ENCODE results near the gene GPR157.

The GPR157 gene

DNA sequence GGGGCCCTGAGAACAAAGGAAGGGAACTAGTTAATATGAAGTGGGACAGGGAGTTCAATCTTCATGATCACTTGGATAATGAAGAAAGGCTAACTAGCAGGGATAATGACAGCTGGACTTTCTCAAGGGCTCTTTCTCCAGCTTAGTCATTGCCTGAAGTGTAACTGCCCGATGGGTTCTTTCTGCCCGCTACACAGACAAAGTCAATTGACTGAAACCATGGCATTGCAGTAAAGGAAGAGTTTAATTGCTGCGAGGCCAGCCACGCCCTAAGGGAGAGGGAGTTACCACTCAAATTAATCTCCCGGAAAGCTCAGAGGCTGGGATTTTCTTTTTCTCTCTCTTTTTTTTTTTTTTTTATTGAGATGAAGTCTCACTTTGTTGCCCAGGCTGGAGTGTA, 42.9 kb downstream of the GPR157 start:
- DNase-seq = peak; percentile 92

DNA sequence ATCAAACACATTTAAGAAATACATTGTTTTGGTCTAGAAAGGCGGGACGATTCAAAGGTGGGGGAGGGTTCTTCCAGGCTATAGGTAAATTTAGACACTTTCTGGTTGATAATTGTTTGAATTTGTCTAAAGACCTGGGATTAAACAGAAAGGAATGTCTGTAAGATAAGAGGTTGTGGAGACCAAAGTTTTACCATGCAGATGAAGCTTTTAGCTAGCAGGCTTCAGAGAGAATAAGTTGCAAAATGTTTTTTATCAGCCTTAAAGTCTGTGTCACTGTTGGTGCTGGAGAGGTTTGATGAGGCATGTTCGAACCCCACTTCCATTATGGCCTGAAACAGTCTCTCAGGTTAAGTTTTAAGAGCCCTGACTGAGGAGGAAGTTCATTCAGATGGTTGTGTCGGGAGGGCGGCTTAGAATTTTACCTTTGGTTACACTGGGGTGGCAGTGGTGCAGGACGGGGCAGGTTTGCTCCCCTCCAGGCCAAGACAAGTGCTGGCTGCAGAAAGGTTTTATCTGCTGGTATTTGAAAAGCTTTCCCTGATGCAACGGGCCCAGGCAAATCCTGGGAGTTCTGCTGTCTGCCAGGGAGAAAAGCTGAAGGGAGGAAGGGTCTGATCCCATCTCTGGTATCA, 43.5 kb downstream of the GPR157 start:
- DNase-seq = peak; percentile 34

DNA sequence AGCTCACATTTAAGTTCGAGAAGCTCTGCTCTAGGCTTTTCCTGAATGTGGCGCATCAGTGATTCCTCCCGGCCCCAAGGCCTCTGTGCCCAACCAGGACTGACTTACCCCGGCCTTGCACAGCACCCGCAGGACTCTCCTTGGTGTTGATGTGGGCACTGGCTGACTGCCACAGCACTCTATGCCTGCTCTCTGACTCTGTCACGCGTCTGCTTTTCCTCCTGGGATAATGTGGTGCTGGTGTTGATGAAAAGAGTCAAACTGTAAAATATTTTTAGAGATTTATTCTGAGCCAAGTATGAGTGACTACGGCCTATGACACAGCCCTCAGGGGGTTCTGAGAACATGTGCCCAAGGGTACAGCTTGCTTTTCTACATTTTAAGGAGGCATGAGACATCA, 44.0 kb downstream of the GPR157 start:
- DNase-seq = peak; percentile 85

DNA sequence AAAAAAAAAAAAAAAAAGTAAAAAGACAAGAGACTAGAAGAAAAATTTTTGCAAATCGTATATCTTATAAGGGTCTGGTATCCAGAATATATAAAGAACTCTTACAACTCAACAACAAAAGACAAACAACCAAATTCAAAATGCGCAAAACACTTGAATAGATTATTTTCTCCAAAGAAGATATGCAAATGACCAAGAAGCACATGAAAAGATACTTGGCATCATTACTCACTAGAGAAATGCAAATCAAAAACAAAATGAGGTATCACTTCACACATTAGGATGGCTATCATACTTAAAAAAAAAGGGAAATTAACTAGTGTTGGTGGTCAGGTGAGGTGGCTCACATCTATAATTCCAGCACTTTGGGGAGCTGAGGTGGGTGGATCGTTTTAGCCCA, 47.4 kb downstream of the GPR157 start:
- DNase-seq = no peak

DNA sequence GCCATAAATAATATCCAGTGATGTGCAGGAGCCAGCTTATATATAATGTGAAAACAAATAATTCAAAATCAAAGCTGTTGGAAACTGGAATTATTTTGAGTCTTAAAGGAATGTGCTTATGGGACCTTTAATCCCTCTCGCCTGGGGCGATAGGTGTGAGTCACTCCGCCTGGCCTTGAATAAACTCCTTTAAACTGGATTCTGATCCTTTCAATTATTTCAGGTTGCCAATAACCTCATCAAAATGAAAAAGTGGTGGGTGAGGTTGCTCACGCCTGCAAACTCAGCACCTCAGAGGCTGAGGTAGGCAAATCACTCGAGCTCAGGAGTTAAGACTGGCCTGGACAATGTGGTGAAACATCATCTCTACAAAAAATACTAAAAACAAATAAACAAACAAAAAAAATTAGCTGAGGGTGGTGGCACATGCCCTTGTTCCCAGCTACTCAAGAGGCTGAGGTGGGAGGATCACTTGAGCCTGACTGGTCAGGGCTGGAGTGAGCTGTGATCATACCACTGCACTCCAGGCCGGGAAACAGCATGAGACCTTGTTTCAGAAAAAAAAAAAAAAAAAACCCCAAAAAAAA, 48.1 kb downstream of the GPR157 start:
- DNase-seq = no peak

DNA sequence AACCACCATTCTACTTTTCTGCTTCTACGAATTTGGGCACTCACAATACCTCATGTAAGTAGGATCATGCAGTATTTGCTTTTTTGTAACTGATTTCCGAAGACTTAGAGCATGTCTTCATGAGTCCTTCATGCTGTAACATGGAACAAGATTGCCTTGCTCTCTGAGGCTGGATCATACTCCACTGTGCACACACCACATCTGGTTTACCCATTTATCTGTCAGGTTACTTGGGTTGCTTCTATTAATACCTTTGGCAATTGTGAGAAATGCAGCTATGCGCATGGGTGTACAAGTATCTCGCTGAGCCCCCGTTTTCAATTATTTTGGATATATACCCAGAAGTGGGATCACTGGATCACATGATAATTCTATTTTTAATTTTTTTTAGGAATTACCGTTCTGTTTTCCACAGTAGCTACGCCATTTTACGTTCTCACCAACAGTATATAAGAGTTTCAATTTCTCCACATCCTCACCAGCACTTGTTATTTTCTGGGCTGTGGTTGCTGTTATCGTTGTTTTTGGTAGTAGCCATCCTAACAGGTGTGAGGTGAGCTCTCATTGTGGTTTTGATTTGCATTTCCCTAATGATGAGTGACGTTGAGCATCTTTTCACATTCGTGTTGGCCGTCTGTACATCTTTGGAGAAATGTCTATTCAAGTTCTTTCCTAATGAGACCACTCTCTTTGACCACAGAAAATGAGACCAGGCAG, 48.8 kb downstream of the GPR157 start:
- DNase-seq = no peak

DNA sequence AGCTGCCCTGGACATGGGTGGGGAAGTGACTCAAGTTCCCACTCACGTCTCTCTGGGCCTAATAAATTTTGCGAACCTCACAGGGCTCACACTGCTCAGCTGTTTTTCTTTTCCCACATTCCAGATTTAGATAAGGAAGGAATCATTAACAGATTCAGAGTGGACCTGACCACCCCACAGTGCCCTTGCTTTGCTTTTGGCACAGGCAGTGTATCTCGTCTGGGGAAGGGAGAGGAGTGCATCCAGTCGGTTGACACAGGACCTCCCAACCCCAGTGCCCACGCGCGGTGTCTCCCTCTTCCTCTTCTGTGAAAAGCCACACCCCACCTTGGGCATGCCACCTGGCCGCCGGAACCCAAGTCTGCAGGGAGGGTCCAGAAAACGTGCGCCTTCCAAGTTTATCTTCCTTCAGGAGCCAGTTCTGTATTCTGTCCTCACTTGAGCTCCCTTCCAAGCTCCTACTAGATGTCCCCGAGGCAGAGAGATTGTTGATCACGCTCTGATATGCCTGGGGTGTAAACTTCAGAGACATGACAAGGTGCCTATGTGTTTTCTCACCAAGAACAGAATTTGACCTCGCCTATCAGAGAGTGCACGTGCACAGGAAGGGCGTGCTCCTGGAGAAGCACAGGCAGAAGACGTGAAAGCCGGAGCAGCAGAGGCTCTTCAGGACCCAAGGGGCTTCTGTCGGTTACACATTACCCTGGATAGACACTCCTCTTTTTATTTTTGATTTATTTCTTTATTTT, 50.0 kb downstream of the GPR157 start:
- DNase-seq = no peak

DNA sequence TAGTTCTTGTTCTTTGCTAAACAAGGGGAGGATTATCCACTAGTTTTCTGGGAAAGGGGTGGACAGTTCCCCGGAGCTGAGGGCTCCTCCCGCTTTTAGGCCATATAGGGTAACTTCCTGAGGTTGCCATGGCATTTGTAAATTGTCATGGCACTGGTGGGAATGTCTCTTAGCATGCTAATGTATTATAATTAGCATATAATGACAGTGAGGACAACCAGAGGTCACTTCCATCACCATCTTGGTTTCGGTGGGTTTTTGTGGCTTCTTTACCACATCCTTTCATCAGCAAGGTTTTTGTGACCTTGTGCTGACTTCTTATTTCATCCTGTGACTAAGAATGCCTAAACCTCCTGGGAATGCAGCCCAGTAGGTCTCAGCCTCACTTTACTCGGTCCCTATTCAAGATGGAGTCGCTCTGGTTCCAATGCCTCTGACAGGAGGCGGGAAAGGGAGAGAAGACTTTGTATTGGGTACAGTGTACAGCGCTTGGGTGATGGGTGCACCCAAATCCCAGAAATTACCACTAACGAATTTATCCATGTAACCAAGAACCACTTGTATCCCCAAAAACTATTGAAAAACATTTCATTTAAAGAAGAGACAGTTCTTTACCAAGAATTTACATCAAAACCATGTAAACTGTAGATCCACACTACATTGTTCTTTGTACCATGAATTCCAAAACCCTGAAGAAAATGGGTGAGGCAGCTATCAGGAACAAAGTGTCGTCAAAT, 50.7 kb downstream of the GPR157 start:
- DNase-seq = no peak

DNA sequence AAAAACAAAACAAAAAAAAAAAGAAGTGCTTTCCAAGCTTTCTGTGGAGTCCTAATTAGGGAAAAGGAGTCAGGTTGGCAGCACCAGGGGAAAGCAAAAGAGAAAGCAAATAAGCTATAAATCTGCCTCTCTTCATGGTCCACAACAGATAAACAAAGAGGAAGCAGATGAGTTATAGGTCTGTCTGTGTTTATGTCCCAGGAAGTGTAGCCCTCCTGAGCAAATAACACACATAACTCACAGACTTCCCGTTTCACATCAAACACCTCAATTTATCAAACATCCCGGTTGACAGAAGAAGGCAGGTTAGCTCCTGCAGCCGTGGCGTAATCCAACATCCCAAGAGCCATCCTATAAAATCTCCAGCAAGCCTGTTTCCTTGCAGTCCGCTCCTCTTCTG, 53.9 kb downstream of the GPR157 start:
- peak; percentile 44 for DNase-seq

DNA sequence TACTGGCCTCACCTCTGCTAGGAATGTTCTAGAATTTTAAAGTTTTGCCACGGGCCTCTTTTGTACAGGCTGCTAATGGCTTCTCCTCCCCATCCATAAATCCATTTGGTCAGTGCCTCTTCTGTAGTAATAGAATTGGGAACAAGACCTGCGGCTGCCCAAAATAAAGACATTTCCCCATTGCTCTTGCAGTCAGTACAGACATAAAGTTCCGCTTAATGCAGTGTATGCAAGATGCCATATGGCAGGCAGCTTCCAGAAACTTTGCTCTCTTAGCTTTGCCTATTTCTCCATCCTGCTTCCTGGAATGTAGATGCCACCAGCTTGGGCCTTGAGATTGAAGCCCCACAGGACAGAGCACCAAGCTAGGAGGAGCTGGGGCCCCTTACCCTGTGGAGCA, 55.8 kb downstream of the GPR157 start:
- DNase-seq = no peak

DNA sequence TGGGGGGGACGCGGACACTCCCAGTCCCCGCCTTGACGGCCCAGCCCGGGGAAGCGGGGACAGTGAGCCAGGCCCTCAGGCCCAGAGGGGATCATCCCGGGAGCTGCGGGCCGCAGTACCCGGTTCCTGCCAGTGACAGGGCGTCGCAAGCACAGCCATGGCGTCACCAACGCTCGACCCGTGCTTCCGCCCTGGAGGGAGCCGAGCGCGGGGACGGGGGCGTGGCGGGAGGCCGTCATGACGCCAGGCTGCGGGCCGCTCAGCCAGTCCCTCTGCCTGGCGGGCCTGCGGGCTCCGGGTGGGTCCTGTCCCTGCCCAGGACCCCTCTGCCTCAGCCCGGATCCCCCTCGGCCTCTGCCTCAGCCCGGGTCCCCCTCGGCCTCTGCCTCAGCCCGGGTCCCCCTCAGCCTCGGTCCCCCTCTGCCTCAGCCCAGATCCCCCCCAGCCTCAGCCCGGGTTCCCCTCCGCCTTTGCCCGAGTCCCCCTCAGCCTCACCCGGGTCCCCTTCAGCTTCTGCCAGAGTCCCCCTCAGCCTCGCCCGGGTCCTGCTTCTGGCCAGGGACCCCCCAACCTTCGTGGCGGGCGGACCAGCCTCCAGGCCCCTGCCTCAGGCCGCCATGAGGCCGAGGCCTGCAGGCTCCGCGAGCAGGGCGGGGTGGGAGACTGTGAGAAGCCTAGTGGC, 57.2 kb downstream of the GPR157 start:
- no peak for DNase-seq

DNA sequence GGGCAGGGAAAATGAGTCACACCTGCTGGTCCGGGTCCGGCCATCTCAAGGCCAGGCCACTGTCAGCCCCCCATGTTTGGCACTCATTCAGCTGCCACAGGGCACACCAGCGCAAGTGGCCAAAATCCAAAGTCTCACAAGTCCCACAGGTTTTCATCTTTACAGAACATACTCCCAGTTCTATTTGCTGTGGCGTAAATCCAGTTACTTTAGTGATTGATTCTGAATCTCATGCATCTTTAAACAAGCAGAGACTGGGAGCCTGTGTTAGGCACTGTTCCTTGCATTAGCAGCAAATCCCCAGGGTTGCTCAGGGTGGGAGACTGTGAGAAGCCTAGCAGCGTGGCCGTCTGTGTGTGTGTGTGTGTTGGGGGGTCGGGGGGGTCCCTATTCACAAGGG, 58.4 kb downstream of the GPR157 start:
- DNase-seq = no peak

DNA sequence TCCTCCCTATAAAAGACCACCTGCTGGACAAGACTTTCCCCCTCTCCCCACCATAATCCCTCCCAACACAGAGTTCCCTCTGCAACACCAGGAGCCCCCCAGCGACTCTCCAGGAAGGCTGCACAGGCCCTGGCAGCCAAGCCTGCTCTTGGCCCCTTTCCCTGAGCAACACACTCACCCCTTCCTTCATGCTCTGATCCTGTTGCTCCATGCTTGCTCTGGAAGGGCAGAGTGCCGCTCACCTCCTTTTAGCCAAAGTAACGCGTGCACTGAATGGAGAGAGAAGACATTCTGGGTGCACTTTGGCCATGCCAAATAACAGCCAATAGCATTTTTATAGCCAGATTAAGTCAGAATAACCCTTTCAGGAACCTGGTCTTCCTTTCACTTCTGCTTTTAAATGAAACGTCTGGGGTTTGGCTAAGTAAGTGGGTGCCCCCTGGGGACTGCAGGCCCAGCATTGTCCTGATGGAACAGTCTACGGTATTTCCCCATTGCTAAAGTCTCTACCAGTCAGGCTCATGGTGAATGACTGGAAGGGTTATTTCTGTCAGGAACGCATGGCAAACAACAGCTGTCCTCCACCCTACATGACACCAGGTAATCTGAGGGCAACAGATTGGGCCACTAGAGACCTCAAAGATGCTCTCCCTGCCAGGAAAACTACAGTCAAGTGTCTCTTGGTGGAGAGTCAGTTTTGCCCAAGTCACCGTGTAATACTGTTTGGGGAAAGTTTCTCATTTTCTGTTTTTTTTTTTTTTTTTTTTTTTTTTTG, 59.4 kb downstream of the GPR157 start, which contains the start of gene SLC2A5:
TSS of gene SLC2A5 (minus strand) at position 310 of the 775 bp plus-strand sequence. CDS start at position 211, 99 bp downstream.
- DNase-seq = peak; percentile 84

DNA sequence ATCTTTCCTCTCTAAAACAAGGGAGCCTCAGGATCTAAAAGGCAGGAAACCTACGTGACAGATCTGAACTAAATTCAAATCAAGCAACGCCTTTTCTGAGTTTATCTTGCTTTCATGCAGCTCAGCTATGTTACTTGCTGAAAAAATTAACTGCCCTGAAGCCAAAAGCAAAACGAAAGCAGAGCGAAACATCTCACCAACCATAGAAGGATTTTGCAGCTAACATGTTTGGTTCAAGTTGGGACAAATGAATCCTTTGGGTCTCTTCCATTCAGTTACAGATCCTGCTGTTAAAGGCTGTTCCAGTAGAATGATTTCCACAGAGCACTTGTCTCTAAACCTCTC, 59.9 kb downstream of the GPR157 start:
- DNase-seq = no peak

DNA sequence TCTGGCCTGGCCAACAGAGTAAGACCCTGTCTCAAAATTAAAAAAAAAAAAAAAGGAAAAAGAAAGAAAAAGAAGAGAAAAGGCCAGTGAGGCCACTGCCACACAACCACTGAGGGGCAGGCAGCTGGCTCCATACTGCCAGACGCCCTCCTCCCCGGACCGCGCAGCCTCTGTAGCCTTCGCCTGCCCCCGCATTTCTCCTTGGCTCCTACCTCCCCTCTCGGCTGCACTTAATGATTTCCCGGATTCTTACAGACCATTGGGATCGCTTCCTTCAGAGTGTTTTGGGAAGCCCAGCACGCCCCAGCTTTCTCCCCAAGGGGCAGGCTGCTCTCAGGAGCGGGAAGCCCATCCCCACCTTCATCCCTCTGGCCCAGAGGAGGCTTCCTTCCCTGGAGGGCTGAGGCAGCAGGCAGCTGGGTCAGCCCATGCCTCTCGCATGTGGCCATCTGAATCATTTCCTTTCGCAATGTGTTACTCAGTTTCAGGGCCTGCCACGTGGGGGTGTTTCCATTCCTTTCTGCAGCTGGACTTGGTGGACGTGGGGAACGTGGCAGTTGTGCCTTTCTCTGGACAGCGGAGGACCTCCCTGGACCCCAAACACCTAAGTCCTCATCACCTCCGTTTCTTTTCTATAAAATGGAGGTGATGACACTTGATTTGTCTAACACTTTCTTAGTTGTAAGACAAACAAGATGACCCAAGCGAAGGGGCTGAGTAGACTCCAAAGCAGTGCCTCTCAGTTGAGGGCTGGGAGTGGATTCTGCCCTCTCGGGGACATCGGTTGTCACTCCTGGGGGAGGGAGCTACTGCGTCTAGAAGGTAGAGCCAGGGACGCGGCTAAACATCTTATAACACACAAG, 61.7 kb downstream of the GPR157 start:
- no peak for DNase-seq

DNA sequence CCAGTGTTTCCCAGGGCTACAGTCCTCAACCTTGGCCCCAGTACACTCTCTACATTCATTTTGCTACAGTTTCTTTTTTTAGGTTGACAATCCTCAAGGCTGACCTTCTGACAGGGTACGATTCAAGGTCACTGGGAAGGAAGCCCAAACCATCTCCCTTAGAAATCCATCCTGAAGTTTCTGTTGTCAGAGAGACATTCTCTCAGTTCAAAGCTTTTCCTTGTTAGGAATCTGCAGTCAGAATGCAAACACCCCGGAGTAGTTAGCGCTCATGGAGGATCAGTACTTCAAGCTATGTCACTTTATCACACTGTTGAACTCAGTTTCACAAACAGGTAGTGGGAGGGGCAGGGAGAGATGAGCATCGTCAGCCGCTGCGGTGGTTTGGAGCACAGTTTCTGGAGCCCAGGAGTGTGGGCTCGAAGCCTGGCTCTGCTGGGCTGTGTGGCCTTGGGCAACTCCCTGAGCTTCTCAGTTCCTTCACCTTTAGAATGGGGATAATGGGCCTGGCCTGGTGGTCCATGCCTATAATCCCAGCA, 63.6 kb downstream of the GPR157 start:
- DNase-seq = no peak

DNA sequence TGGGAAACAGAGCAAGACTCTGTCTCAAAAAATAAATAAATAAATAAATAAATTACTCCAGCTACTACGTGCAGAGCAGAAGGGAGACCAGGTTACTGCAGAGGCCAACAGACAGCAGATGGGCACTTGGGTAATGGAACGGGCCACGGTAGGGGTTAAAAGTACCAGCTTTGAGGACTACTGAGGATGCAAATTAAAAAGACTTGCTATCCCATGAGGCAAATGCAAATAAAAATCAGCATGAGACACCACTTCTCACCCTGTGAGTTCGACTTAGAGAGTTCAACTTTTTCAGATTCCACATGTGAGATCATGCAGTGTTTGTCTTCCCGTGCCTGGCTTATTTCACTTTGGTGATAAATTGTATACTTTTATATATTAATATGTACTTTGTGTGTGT, 66.1 kb downstream of the GPR157 start:
- no peak for DNase-seq

DNA sequence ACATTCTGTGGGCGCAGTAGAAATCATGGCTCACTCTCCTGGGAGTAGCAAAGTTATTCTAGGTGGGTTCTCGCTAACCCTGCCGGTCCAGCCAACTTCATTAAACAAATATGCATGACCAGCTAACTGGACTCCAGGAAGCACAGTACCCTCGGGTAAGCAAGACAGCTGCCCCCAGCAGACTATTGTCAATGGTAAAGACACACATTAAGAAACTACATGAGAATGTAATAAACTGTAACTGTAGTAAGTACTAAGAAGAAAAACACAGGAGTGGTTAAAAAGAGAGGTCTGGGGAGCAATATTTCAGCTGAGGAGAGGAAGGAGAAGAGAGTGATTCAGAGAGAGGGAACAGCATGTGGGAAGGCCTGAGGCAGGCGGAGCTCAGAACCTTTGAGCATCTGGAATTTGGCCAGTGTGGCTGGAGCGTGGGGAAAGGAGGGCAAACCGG, 66.9 kb downstream of the GPR157 start:
- DNase-seq = no peak

DNA sequence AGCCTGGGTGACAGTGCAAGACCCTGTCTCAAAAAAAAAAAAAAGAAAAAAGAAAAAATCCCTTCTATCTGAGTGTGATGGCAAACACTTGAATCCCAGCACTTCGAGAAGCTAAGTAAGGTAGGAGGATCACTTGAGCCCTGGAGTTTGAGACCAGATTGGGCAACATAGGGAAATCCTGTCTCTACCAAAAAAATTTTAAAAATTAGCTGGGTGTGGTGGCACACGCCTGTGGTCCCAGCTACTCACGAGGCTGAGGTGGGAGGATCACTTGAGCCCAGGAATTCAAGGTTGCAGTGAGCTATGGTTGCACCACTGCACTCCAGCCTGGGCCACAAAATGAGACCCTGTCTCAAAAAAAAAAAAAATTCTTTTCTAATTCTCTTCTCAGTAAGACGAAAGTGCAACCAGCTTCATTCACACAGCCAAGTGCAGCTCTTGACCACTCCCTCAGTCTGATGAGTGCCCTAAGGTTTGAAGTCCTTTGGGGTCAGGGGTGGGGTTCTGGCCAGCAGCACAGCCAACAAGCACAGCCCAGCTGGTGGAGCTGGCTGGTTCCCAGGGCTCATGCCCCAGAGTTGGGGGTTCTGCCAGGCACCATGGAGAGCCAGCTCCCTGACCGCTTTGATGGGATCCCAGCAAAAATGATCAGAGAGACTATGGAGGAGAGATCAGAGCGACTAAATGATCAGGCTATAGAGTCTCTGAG, 67.5 kb downstream of the GPR157 start:
- no peak for DNase-seq
